Peyer's patch (tissue), 4 donors: Measurements from ENCODE around the gene ZMIZ1.

Experiments
- POLR2A ChIP-seq, 2 donors: fragments of 450-650 bp; IDR thresholded peaks; one replicate each; pipeline ENCODE4 v1.5.1; 2017; ENCODE audit warnings: antibody characterized with exemption in 2 of 2, mild to moderate bottlenecking in 2 of 2, moderate library complexity in 2 of 2
- TF ChIP-seq, protein P1 (sequence below), 6 experiments: fragments of 450-650 bp in 4 of 6; fragments of 200-600 bp in 2 of 6; sonication (generic) in 1 of 6; IDR thresholded peaks; one replicate each; pipeline ENCODE4 v1.5.1; 2017 to 2019; ENCODE audit warnings: antibody characterized with exemption in 6 of 6, mild to moderate bottlenecking in 3 of 6, moderate library complexity in 1 of 6

- TF ChIP-seq, protein P1, sequence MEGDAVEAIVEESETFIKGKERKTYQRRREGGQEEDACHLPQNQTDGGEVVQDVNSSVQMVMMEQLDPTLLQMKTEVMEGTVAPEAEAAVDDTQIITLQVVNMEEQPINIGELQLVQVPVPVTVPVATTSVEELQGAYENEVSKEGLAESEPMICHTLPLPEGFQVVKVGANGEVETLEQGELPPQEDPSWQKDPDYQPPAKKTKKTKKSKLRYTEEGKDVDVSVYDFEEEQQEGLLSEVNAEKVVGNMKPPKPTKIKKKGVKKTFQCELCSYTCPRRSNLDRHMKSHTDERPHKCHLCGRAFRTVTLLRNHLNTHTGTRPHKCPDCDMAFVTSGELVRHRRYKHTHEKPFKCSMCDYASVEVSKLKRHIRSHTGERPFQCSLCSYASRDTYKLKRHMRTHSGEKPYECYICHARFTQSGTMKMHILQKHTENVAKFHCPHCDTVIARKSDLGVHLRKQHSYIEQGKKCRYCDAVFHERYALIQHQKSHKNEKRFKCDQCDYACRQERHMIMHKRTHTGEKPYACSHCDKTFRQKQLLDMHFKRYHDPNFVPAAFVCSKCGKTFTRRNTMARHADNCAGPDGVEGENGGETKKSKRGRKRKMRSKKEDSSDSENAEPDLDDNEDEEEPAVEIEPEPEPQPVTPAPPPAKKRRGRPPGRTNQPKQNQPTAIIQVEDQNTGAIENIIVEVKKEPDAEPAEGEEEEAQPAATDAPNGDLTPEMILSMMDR (IDR thresholded peaks at IDR 0.05): peak in 1 of 6 experiments; percentile 6
- no peak for TF ChIP-seq POLR2A (IDR thresholded peaks at IDR 0.05)
Measured at GRCh38 chr10:79267499-79267898, 198.7 kb downstream of the ZMIZ1 start.
